HepG2 (cell line): ENCODE results near the gene TRNT1. TPM values are rescaled to one million over a fixed set of nuclear protein-coding genes. Genes with fewer than 3 reads are reported as not detected.

Source experiments
- ARID2 ChIP-seq: sonication (generic); formaldehyde crosslinking; IDR thresholded peaks from 2 replicates; pipeline ENCODE4 v1.8.1; 2022; ENCODE audit warnings: mild to moderate bottlenecking, missing genetic modification reagents, borderline replicate concordance
- BCL6 ChIP-seq: IDR thresholded peaks from 2 replicates; pipeline ENCODE4 v1.6.1; 2016; ENCODE audit warnings: missing genetic modification reagents, missing compliant biosample characterization
- CENPT ChIP-seq: sonication (generic); formaldehyde crosslinking; IDR thresholded peaks from 2 replicates; pipeline ENCODE4 v1.8.0; 2022; ENCODE audit warnings: low read depth, mild to moderate bottlenecking, moderate library complexity, missing genetic modification reagents
- GTF2F1 ChIP-seq: fragments of 150-350 bp; IDR thresholded peaks from 2 replicates; pipeline ENCODE4 v1.6.1; 2014; ENCODE audit warnings: low read length
- HDAC1 ChIP-seq: sonication (generic); formaldehyde crosslinking; IDR thresholded peaks from 2 replicates; pipeline ENCODE4 v1.5.1; 2020; ENCODE audit warnings: mild to moderate bottlenecking, missing genetic modification reagents
- KAT2B ChIP-seq: fragments of 150-350 bp; IDR thresholded peaks from 2 replicates; pipeline ENCODE4 v1.6.1; 2014; ENCODE audit warnings: low read depth, low read length, borderline replicate concordance
- KAT8 ChIP-seq: IDR thresholded peaks from 2 replicates; pipeline ENCODE4 v1.6.1; 2016; ENCODE audit warnings: missing genetic modification reagents, missing compliant biosample characterization
- NPAS2 ChIP-seq: sonication (generic); formaldehyde crosslinking; IDR thresholded peaks from 2 replicates; pipeline ENCODE4 v1.8.0; 2022; ENCODE audit warnings: mild to moderate bottlenecking, missing genetic modification reagents, borderline replicate concordance
- POLR2G ChIP-seq: fragments of 200-400 bp; formaldehyde crosslinking; IDR thresholded peaks from 2 replicates; pipeline ENCODE4 v1.6.1; 2018; ENCODE audit warnings: mild to moderate bottlenecking, low read depth, low read length, moderate library complexity
- RNF2 ChIP-seq: fragments of 450-650 bp; conservative IDR thresholded peaks from 2 replicates; pipeline ENCODE4 v1.6.1; 2016; ENCODE audit warnings: low read depth
- U2AF2 ChIP-seq: fragments of 200-400 bp; formaldehyde crosslinking; IDR thresholded peaks from 2 replicates; pipeline ENCODE4 v1.6.1; 2017; ENCODE audit warnings: low read depth, mild to moderate bottlenecking, low read length
- ZMAT3 ChIP-seq: sonication (generic); formaldehyde crosslinking; conservative IDR thresholded peaks from 2 replicates; pipeline ENCODE4 v1.7.0; 2021; ENCODE audit warnings: missing genetic modification reagents
- ZNF234 ChIP-seq: sonication (generic); formaldehyde crosslinking; conservative IDR thresholded peaks from 2 replicates; pipeline ENCODE4 v1.5.1; 2020; ENCODE audit warnings: mild to moderate bottlenecking, missing genetic modification reagents
- ZNF749 ChIP-seq: sonication (generic); formaldehyde crosslinking; IDR thresholded peaks from 2 replicates; pipeline ENCODE4 v1.8.0; 2022; ENCODE audit warnings: mild to moderate bottlenecking, missing genetic modification reagents, moderate library complexity, borderline replicate concordance
- ZNF839 ChIP-seq: sonication (generic); formaldehyde crosslinking; IDR thresholded peaks from 2 replicates; pipeline ENCODE4 v1.4.0; 2020; ENCODE audit warnings: missing genetic modification reagents, mild to moderate bottlenecking, borderline replicate concordance
- ZNF841 ChIP-seq: sonication (generic); formaldehyde crosslinking; IDR thresholded peaks from 2 replicates; pipeline ENCODE4 v1.8.1; 2023; ENCODE audit warnings: missing genetic modification reagents, borderline replicate concordance
- polyA plus RNA-seq, 8 experiments: library from polyadenylated mRNA; depleted of rRNA in 3 of 8; stranded (reverse) in 7 of 8; unstranded in 1 of 8; fragments of >200 nt; fragmentation: Illumina TruSeq in 4 of 8; extraction: Trizol in 4 of 8; gene quantifications; 2 replicates each; pipeline versions ENCODE4 v1.2.1 to v1.2.3, GENCODE V29; 2011 to 2016; ENCODE audit warnings: low read depth in 4 of 8, missing spikeins in 1 of 8, mixed read lengths in 1 of 8; ENCODE audit not compliant: insufficient read depth in 1 of 8
- total RNA-seq, 5 experiments: library from RNA; depleted of rRNA; stranded (reverse); fragments of >200 nt; fragmentation: Illumina TruSeq; extraction: Trizol; gene quantifications; 2 replicates each; pipeline ENCODE4 v1.2.3, GENCODE V29; 2016; ENCODE audit warnings: low read depth in 1 of 5
- TF ChIP-seq, protein P1 (sequence below), 2 experiments: sonication (generic) in 1 of 2; formaldehyde crosslinking in 1 of 2; IDR thresholded peaks; 2 replicates each; pipeline versions ENCODE4 v1.5.1 to v1.6.1; 2011 to 2020; ENCODE audit warnings: borderline replicate concordance in 1 of 2, low read depth in 1 of 2, low read length in 1 of 2, mild to moderate bottlenecking in 1 of 2, missing genetic modification reagents in 1 of 2, moderate library complexity in 1 of 2
- TF ChIP-seq, protein P2 (sequence below): sonication (generic); formaldehyde crosslinking; IDR thresholded peaks from 2 replicates; pipeline ENCODE4 v1.4.0; 2020; ENCODE audit warnings: missing genetic modification reagents, borderline replicate concordance
- TF ChIP-seq, protein P3 (sequence below): sonication (generic); formaldehyde crosslinking; conservative IDR thresholded peaks from 2 replicates; pipeline ENCODE4 v1.8.0; 2022; ENCODE audit warnings: low read depth, missing genetic modification reagents

Gene TRNT1
- total and polyA plus RNA-seq, 2 of the 13 experiments (the other 11 are each of a cell fraction or from before 2014, with no cell fraction given), result 9.4 to 27.7 TPM

DNA sequence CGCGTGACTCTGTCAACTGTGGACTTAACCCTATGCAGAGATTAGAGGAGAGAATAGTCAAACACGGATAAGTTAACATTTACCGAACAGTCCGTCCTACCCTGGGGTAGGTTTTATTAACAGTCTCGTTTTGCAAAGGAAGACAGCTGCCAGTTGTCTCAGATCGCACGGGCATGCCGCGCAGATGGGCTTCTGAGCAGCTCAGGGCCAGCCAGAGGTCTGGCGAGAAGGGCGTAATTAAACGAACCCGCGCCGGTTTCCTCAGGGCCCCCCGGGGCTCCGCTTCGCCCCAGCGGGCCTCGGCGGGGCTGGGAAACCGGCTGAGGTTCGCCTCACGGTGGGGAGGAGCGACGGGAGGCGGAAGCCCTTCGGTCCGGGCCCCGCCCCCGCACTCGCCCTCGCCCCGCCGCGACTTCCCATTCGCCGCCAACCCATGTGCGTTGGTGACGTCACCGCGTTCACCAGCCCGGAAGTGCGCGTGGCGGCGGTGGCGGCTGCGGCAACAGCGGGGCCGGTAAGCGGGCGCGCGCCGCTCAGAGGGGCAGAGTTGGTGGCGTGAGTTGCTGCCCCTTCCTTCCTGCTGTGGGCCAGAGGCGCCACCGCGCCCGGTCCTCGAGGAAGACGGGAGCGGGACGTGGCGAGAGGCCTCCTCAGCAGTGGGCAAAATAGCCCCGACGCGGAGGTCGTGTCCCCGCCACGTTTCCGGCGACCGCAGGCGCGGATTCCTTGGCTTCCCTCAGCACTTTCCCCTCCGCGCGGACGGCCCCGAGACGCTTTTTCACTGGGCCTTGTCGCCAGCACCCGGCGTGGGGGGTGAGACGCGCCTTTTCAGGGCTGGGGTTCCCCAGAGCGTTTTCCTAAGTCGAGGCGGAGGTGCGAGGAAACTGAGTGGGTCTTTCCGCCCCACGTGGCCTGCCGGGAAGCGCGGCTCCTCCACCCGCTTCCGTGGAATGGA is at the start of gene TRNT1 (continued):
- TF ChIP-seq, protein P1, sequence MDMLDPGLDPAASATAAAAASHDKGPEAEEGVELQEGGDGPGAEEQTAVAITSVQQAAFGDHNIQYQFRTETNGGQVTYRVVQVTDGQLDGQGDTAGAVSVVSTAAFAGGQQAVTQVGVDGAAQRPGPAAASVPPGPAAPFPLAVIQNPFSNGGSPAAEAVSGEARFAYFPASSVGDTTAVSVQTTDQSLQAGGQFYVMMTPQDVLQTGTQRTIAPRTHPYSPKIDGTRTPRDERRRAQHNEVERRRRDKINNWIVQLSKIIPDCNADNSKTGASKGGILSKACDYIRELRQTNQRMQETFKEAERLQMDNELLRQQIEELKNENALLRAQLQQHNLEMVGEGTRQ (IDR thresholded peaks at IDR 0.05; ENCODE audit: low read depth, low read length), result no peak
- TF ChIP-seq, protein P1 (CRISPR knock-in tag; IDR thresholded peaks at IDR 0.05; ENCODE audit: borderline replicate concordance), result peak; percentile 66
- TF ChIP-seq GTF2F1 (no peak), NPAS2 (CRISPR knock-in tag) (no peak), ZNF749 (CRISPR knock-in tag) (peak; percentile 94), RNF2 (no peak; the same call in 1 of the 2 replicates), CENPT (CRISPR knock-in tag) (0 out of 2 replicates have a peak, but pooled peaks have one; percentile 19), BCL6 (CRISPR knock-in tag) (0 out of 2 replicates have a peak, but pooled peaks have one; percentile 21), ZNF839 (no peak), KAT2B (no peak), HDAC1 (peak; percentile 96), ARID2 (CRISPR knock-in tag) (peak; percentile 87), ZNF234 (CRISPR knock-in tag) (peak; percentile 87; the same call in 1 of the 2 replicates), ZMAT3 (CRISPR knock-in tag) (peak; percentile 22), POLR2G (peak; percentile 92), U2AF2 (no peak), KAT8 (CRISPR knock-in tag) (peak; percentile 90), ZNF841 (CRISPR knock-in tag) (0 out of 2 replicates have a peak, but pooled peaks have one; percentile 33)
- TF ChIP-seq, protein P2, sequence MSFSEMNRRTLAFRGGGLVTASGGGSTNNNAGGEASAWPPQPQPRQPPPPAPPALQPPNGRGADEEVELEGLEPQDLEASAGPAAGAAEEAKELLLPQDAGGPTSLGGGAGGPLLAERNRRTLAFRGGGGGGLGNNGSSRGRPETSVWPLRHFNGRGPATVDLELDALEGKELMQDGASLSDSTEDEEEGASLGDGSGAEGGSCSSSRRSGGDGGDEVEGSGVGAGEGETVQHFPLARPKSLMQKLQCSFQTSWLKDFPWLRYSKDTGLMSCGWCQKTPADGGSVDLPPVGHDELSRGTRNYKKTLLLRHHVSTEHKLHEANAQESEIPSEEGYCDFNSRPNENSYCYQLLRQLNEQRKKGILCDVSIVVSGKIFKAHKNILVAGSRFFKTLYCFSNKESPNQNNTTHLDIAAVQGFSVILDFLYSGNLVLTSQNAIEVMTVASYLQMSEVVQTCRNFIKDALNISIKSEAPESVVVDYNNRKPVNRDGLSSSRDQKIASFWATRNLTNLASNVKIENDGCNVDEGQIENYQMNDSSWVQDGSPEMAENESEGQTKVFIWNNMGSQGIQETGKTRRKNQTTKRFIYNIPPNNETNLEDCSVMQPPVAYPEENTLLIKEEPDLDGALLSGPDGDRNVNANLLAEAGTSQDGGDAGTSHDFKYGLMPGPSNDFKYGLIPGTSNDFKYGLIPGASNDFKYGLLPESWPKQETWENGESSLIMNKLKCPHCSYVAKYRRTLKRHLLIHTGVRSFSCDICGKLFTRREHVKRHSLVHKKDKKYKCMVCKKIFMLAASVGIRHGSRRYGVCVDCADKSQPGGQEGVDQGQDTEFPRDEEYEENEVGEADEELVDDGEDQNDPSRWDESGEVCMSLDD (CRISPR knock-in tag), result no peak
- TF ChIP-seq, protein P3, sequence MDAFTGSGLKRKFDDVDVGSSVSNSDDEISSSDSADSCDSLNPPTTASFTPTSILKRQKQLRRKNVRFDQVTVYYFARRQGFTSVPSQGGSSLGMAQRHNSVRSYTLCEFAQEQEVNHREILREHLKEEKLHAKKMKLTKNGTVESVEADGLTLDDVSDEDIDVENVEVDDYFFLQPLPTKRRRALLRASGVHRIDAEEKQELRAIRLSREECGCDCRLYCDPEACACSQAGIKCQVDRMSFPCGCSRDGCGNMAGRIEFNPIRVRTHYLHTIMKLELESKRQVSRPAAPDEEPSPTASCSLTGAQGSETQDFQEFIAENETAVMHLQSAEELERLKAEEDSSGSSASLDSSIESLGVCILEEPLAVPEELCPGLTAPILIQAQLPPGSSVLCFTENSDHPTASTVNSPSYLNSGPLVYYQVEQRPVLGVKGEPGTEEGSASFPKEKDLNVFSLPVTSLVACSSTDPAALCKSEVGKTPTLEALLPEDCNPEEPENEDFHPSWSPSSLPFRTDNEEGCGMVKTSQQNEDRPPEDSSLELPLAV, result no peak
